Stimulated activated CD4-positive, alpha-beta T cell treated with anti-CD3 and anti-CD28 coated beads, Interleukin-15, amount 100 ng/mL, for 1 hour (primary cell): Measurements from ENCODE around the gene SEMA5A.

Experiments used
- DNase-seq, 2 donors: peaks; one replicate each; pipeline ENCODE4 v3.0.0-alpha.2; 2020; ENCODE audit warnings: low read depth in 1 of 2, low spot score in 1 of 2

SEMA5A gene

DNA sequence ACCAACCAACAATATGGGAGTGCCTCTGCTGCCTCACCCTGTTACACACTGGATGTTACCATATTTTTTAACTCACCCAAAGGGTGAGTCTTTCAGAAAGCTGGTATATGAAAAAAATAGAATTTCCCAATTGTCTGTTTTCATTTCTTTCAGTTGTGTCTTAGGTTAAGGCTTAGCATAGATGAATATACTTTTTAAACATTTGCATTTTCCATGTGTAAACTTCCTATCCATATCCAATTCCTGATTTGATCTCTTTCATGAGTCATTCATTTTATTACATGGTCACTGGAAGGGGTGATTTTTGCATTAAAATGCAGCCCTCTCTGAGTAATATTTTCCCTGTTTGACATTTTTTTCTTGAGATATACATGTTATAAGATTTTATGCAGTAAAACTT is 406.5 kb downstream of the SEMA5A start:
- no peak for DNase-seq

DNA sequence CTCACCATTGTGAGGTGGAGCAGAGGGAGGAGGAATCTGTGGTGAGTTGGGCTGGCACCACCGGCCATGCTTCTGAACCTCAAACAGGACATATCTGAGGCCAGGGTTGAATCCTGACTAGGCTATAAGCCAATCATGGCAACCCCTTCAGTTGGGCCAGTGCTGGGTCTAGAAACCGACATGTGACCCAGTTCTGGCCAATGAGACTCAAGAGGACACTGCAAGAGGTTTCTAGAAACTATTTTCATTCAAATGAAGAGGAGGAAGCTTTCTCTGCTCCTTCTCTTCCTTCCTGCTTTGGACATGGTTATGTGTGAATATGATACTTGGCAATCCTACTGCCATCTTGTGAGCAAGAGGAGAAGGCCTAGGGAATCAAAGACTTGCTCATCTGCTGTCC is 417.7 kb downstream of the SEMA5A start:
- DNase-seq, result no peak

DNA sequence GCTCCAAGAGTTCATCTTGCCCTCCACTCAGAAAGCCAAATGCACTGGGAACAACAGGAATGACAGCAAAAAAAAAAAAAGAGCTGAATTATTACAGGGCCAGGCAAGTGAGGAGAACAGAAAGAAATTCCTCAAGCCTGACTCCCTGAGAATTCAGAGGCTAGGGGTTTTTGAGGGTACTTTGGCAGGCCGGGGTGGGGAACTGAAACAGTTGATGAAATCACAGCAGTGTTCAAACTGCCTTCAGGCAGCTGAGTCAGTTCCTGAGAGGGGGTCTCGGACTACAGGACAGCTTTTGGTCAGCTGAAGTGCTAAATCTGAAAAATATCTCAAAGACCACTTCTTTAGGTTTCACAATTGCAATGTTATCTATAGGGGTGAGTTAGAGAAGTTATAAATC is 419.4 kb downstream of the SEMA5A start:
- no peak for DNase-seq

DNA sequence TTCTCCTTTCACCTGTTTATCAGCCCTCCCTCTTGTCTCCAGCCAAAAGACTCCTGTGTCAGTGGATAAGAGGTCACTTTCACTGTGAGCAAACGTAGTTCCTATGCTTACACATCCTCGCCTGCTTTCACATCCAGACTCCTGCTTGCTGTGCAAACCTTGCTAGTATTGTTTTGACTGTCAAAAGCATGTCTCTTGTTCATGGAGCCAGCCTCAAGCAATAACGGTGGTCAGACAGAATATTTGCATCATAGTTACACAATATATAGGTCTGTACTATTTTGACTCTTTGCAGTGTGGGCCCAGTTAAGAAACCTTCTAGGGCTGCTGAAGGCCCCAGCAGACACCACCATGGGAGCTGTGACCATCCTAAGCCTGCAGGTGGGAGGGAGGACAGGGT is 420.0 kb downstream of the SEMA5A start:
- DNase-seq, result no peak

DNA sequence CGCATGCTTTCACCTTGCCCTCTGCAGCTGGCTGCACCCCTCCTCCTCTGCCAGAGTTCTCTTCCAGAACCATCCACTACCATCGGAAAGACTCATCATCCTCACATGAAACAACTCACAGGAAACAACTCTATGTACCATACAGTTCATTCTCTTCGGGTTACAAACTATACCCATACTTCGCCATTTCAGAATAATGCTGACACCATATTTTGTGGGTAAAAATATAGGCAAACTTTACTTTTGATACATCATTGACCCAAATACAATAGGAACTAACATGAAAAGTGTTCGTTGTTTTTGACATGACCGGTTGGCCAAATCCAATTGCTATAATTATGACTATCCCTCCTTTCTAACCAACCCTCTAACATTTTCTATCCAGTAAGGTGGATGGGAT is 421.0 kb downstream of the SEMA5A start:
- DNase-seq, result no peak

DNA sequence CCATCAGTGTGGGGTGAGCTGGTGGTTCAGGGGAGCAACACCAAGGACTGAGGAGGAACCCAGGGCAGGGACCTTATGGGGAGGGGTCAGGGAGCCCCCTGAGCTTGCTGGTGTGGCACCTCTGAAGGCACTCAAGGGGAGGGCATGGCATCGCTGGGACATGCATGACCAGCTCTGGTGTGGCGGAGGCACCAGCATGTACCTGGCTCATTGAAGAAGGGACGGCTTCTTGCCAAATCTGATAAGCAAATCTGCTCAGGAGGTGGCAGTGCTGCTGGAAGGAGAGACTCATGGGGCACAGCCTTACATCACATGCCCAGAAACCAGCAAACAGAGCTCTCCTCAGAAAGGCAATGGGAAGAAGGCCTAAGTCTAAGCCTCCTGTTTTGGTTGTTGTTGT is 421.8 kb downstream of the SEMA5A start:
- DNase-seq, result no peak

DNA sequence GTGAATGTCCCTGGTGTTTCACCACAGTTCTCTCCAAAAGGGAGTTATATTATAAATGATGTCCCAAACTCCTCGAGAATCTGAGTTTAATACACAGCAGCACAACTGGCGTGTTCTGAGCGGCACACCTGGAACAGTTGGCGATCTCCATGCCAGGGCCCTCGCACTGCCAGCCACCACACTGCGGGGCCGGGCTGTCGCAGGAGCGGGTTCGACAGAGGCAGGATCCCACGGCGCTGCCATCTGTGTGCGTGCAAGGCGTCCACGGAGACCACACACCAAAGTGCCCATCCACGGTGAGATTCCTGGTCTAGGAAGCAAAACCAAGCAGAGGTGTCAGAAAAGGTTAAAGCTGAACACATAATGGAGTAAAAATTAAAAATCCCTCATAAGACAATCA is 423.3 kb downstream of the SEMA5A start:
- DNase-seq, result no peak

DNA sequence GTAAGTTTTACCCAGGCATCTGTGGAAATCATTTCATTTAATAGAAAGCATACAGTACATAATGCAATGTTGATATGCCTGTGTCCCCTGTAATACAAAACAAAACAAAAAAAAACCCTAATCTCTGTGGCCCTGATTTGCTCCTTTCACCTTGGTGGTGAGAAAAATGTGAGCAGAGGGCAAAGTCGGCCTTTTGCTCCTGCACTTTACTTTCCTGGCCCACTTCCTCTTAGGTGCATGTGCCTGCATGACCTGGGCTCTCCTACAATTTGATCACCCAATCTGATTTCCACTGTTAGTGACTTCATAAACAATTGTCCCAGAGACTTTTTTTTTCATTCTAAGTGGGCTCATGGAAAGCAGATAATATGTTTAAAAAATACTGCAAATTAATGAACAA is 424.3 kb downstream of the SEMA5A start:
- no peak for DNase-seq

DNA sequence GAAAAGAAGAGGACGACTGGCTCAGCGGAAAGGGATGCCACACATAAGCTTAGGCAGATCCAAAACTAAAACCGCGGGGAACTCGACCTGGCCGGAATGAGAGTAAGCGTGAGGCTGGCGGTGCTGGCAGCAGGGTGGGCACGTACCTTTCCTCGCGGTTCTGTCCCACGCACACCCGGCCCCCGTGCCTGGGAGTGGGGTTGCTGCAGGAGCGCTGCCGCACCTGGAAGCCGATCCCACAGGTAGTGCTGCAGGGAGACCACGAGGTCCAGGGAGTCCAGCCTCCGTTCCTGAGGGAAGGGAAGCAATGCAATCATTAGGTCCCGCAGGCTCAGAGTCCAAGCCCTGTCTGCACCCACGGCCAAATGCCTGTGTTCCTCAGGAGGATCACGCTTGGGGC is 427.0 kb downstream of the SEMA5A start:
- no peak for DNase-seq

DNA sequence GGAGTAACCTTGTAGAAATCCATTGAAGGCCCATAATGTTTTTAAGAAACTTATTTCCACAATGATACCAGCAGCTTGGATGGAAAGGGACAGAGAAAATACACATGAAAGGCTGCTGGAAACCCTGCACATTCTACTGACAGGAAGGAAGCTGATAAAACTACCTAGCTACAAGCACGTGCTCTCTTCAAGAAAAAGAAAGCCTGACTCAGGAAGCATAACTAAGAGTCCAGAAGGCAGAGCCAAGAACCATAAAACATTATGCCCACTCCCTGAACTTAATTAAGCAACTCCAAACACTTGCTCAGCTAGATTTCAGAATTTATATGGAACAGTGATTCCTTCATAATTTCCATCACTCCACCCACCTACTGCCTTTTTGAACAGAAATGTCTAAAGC is 430.8 kb downstream of the SEMA5A start:
- no peak for DNase-seq

DNA sequence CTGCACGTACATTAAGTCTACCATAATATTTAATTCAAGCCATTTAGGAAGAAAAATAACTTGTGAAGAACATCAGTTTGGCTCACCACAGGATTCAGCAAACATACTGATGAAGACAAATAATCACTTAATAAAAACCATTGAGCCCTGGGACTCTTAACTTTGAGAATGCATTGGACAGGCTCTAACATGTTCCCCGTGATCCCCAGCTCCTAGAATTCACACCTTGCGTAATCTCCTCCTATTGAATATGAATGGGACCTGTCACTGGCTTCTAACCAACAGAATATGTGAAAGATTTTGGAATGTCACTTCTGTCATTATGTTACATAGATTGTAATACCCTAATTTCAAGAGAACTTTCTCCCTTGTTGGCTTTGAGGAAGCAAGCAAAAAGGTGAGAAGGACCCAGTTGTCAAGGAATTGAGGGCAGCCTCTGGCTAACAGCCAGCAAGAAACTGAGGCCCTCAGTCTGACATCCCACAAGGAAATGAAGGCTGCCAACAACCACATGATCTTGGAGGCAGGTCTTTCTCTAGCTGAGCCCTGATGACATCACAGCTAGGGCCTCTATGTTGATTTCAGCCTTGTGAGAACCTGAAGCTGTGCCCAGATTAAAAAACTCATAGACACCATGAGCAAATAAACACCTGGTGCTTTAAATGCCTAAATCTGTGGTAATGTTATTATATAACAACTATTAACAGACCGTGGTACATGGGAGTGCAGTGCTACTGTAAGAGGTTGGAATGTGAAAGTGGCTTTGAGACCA is 433.2 kb downstream of the SEMA5A start:
- DNase-seq, result no peak

DNA sequence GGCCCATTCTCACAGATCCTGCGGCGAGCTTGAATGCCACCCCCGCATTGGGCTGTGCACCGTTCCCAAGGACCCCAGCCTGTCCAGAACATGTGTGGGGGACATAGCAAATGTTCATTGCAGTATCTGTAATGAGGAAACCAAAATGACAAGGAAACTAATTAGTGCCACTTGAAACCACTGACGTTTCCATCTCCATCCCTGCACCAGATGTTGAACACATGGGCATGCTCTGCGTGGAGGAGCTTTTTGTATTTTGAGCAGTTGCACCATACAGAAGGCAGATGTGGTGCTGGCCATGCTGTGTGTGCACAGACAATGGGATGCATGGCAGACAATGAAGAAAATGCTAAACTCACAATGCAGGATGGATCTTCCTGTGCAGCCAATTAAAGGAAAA is 437.7 kb downstream of the SEMA5A start:
- no peak for DNase-seq

DNA sequence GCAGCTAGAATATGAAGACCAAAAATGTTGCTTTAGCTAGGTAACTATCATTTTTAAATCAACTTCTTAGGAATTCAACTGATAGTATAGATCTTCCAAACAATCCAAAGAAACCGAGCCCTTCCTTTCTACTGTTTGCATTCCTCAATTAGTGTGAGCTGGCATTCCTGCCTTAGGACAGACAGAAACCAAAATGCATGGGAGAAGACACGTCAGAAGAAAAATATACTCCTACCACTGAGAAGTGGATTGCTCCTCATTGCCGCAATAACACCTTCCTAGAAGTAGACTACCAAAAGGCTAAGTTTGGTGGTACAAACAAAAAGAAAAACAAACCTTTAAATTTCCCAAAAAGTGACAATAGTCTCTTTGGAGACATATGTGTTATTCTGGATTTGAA is 440.0 kb downstream of the SEMA5A start:
- no peak for DNase-seq

DNA sequence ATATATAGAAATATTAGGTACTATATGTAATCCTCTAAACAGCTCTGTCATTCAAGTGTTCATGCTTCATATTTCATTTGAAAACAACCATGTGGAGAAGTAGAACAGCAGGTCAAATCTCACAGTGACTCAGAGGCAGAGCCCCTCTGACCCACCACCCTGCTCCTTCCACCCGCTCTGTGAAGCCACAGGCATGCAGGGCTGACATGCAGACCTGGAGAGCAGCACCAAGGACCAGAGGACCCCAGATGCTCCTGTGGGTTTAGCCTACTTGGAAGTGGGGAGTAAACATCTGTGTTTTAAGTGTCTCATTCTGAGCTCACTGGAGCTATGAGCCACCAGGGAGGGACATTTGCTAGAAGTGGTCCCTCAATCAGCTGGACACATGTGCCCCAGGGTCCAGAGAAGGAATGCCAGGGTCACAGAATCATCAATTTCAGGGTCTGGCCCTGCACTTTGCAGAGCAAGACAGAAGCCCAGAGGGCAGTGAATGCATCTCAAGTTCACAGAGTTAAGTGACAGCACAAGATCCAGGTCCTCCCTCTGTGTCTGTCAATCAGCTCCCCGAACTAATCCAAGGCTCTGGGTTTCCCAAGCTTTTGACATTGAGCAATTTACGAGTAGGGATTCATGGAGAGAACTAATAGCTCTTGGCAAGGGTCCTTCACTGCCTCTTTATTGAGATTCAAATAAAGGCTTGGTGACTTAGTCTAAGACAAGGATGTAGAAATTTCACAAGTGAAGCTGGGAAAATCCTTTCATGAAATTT is 441.1 kb downstream of the SEMA5A start:
- no peak for DNase-seq

DNA sequence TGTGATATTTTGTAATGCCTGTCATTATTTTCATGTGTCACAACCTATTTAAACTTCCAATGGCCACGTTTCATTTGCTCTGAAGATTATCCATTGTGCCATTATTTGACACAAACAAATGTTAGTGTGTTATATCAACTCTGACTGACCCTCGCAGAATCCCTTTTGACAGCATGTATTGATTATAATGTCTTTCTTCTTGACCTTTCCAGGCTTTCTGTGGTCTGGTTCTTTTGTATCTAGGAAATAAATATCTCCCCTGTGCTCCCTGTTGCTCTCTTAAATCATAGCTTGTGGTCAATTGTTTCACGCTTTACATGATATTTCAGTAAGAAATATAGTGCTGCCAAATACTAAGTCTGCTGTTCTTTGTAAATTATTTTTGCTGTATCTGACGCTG is 442.6 kb downstream of the SEMA5A start:
- DNase-seq, result no peak

DNA sequence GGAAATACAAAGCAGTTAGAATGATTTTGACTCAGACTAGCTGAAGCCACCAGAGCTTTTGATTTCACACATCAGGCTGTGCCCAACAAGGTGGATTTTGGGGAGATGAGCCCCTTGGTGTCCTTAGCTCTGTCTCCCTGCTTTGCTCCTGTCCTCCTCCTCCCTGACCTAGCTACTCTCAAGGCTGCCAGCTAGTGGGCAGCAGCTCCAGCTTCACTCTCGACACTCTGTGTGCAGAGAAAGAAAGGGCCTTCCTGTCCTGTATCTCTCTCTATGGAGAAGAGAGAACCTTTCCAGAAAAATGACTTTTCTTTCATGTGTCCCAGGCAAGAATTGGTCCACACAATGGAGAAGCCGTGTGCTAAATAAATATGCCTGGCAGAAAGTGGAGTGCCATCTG is 446.2 kb downstream of the SEMA5A start:
- no peak for DNase-seq

DNA sequence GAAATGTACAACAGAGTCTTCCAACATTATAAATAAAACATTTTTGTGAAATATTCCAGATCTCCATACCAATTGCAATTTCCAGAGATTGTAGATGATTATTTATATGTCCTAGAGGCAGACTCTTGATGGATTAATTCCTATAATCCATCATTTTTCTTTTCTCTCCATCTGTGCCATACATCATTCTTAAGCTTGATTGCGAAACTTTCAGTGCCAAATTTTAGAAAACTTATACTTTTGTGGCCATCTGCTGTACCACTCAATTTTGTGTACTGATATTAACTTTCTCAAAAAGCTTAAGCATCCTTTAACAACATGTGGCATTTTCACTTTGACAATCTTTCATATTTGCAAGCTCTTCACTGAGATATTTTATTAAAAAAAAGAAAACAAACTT is 446.9 kb downstream of the SEMA5A start:
- DNase-seq, result no peak

DNA sequence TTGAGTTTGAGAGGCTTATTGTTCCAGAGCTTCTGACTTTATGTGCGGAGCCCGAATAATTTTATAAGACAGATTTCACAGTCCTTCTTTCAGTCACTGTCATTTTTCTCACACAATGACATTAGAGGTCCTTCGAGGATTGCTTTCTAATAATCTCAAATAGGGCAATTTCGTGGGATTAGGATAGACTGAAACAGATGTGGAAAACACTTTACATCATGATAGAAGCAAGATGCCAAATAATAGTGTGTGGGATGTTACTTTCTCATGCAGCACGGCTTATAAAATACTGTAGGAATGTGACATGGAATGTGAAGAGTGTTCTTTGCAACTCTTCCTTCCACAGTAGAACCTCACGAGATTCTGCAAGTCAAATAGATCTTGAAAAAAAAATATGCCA is 451.3 kb downstream of the SEMA5A start:
- DNase-seq, result no peak

DNA sequence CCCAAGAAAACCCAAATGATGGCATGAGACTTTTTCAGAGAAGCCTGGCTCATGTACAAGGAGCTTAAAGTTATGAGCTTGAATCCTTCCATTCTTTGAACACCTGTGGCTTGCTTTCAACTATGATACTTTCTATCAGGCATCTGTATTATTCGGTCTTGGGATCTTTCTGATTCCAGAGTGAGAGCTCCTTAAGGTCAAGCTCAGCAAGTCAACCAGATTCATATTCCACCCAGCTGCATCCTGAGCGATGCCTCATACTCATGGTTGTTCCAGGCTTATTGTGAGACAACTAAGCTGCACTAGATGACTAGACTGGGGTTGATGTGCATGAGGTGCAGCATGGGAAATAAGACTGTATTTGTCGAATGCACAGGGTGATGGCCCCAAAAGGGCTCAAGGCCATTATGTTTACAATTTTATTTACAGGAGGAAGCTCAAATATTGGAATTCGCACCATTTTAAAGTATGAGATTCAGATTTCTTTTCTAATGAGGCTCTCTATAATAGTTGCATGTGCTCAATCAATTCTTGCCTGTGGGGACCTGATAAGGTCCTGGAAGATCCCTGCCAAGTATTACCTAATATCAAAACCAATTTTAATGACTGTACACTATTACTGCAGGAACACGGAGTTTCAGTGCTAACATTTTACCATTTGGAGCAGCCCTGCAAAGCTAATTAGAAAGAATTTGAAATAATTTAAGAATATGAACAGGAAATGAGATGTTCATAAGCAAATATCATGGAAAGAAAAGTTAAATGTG is 453.8 kb downstream of the SEMA5A start:
- DNase-seq, result no peak

DNA sequence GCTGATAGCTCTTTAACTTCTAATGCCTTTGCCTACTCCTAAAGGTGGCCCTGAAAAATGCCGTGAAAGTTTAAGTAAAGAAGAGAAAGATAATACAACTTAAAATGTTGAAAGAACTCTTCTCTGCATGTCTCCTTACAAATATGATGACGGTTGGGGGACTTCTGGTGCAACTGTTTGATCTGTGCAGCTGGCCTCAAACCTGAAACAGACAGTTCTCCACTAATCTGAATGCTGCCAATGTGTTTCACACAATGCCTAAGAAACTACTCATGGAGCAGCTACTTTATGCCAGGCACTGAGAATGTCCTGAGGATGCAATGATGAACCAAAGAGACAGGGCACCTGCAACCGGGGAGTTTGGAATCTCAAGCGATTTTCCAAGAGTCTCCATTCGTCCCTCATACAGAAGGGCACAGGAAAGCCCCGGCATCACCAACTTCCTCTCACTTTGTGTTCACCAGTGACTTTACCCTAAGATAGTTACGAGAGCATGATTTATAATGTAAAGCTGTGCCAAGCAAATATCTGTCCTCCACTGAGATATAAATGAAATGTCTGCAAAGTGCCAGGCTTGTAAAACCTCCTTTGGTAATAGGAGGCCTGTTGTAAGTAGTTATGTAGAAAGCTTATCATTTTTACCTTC is 455.4 kb downstream of the SEMA5A start:
- no peak for DNase-seq

DNA sequence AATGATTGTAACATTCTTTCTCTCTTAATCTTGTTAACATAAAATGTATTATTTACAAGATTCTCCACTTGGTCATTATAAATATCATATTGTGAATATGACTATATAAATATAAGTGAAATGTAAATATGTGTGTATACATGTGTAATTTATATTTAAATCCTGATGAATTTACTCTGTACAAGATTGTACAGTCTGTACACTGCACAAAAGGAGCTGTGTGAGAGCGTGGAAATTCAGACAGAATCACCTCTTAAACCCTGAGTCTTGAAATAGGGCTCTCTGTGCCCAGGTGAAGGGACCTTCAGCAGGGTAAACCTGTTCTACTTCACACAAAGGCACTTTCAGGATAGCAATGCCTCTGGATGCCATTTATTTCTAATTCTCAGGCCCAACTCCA is 456.0 kb downstream of the SEMA5A start:
- no peak for DNase-seq

DNA sequence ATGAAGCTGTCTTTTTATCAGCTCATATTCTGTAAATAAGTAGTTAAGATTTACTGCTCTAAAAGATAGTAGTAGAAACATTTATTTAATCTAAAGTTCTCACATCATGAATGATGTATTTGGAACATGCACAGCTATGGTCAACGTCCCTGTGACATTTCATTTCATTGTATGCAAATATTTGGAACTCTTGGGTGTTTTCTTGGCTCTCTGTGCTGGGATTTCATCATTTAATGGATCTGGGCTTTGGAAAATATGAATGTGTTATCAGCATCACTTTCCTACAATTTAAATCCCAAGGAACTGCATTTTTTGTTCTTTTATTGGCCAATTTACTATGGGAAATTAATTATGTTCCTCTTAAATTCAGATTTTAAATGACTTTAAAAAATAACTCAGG is 462.9 kb downstream of the SEMA5A start:
- DNase-seq, result no peak
